ENCODE measurements around the gene STK32B.

Gene STK32B

GRCh38 chr4:5511791-5512190 is 460.5 kb downstream of the STK32B start:
- Mint-ChIP-seq H3K36me3 (no peaks in the 10 kb centered on the region), H3K27me3 (no peaks in the 10 kb centered on the region), H3K4me1 (no peaks in the 10 kb centered on the region), H3K9me3 (no peaks in the 10 kb centered on the region), H3K27ac (no peak overlapping the region), H3K4me3 (no peak overlapping the region)
- DNase-seq, result no peak
- CTCF ChIA-PET, result no interaction called here

- Mint-ChIP-seq H3K27ac (no peak overlapping the region), H3K36me3 (no peaks in the 10 kb centered on the region), H3K9me3 (peaks cover 7% of the 10 kb centered on the region), H3K4me3 (no peak overlapping the region), H3K4me1 (no peaks in the 10 kb centered on the region), H3K27me3 (no peaks in the 10 kb centered on the region)
- CTCF ChIA-PET, result no interaction called here
- DNase-seq, result no peak
These were observed 464.4 kb downstream of the STK32B start for GRCh38 chr4:5515646-5516045.

GRCh38 chr4:5517372-5517771 is 466.1 kb downstream of the STK32B start:
- no peaks in the 10 kb centered on the region for H3K36me3 Mint-ChIP-seq
- DNase-seq, result no peak
- CTCF ChIA-PET, result no interaction called here
- H3K27ac Mint-ChIP-seq, result no peak overlapping the region
- no peak overlapping the region for H3K4me3 Mint-ChIP-seq
- H3K9me3 Mint-ChIP-seq, result peaks cover 7% of the 10 kb centered on the region
- H3K27me3 Mint-ChIP-seq, result no peaks in the 10 kb centered on the region
- no peaks in the 10 kb centered on the region for H3K4me1 Mint-ChIP-seq

GRCh38 chr4:5524446-5525299 is 473.4 kb downstream of the STK32B start:
- Mint-ChIP-seq H3K4me3 (no peak overlapping the region), H3K36me3 (no peaks in the 10 kb centered on the region), H3K27ac (no peak overlapping the region), H3K27me3 (no peaks in the 10 kb centered on the region), H3K9me3 (peaks cover 19% of the 10 kb centered on the region), H3K4me1 (no peaks in the 10 kb centered on the region)
- DNase-seq, result no peak
- CTCF ChIA-PET, result no interaction called here

- H3K36me3 Mint-ChIP-seq, result no peaks in the 10 kb centered on the region
- H3K27ac Mint-ChIP-seq, result no peak overlapping the region
- CTCF ChIA-PET, result no interaction called here
- H3K4me3 Mint-ChIP-seq, result no peak overlapping the region
- peaks cover 13% of the 10 kb centered on the region for H3K9me3 Mint-ChIP-seq
- DNase-seq, result no peak
- H3K27me3 Mint-ChIP-seq, result no peaks in the 10 kb centered on the region
- no peaks in the 10 kb centered on the region for H3K4me1 Mint-ChIP-seq
These were observed 475.0 kb downstream of the STK32B start for GRCh38 chr4:5526080-5526846.

GRCh38 chr4:5527211-5527610 is 475.9 kb downstream of the STK32B start:
- H3K4me3 Mint-ChIP-seq, result no peak overlapping the region
- no peaks in the 10 kb centered on the region for H3K4me1 Mint-ChIP-seq
- H3K27me3 Mint-ChIP-seq, result no peaks in the 10 kb centered on the region
- H3K9me3 Mint-ChIP-seq, result peaks cover 15% of the 10 kb centered on the region
- no peaks in the 10 kb centered on the region for H3K36me3 Mint-ChIP-seq
- no peak for DNase-seq
- H3K27ac Mint-ChIP-seq, result no peak overlapping the region
- CTCF ChIA-PET, result no interaction called here

- Mint-ChIP-seq H3K36me3 (no peaks in the 10 kb centered on the region), H3K27ac (no peak overlapping the region), H3K4me3 (no peak overlapping the region), H3K27me3 (no peaks in the 10 kb centered on the region), H3K4me1 (no peaks in the 10 kb centered on the region), H3K9me3 (peaks cover 21% of the 10 kb centered on the region)
- no peak for DNase-seq
- CTCF ChIA-PET, result no interaction called here
These were observed 476.8 kb downstream of the STK32B start for GRCh38 chr4:5528031-5528436.

- H3K9me3 Mint-ChIP-seq, result peaks cover 33% of the 10 kb centered on the region
These were observed 480.8 kb downstream of the STK32B start for GRCh38 chr4:5532100-5532499.

GRCh38 chr4:5539584-5539983 is 488.3 kb downstream of the STK32B start:
- no peaks in the 10 kb centered on the region for H3K36me3 Mint-ChIP-seq
- H3K27ac Mint-ChIP-seq, result no peak overlapping the region
- H3K9me3 Mint-ChIP-seq, result peaks cover 11% of the 10 kb centered on the region
- no peak for DNase-seq
- CTCF ChIA-PET, result no interaction called here
- H3K27me3 Mint-ChIP-seq, result no peaks in the 10 kb centered on the region
- no peaks in the 10 kb centered on the region for H3K4me1 Mint-ChIP-seq
- no peak overlapping the region for H3K4me3 Mint-ChIP-seq

More at GRCh38 chr4:5532100-5532499, 480.8 kb downstream of the STK32B start:
- no peaks in the 10 kb centered on the region for H3K4me1 Mint-ChIP-seq
- no peaks in the 10 kb centered on the region for H3K36me3 Mint-ChIP-seq
- CTCF ChIA-PET, result no interaction called here
- DNase-seq, result no peak
- H3K4me3 Mint-ChIP-seq, result no peak overlapping the region
- H3K27ac Mint-ChIP-seq, result no peak overlapping the region
- no peaks in the 10 kb centered on the region for H3K27me3 Mint-ChIP-seq

GRCh38 chr4:5541169-5541568 is 489.9 kb downstream of the STK32B start:
- Mint-ChIP-seq H3K9me3 (peaks cover 5% of the 10 kb centered on the region), H3K4me3 (no peak overlapping the region), H3K4me1 (no peaks in the 10 kb centered on the region), H3K27me3 (no peaks in the 10 kb centered on the region), H3K36me3 (no peaks in the 10 kb centered on the region), H3K27ac (no peak overlapping the region)
- DNase-seq, result no peak
- CTCF ChIA-PET, result no interaction called here

- Mint-ChIP-seq H3K4me3 (no peak overlapping the region), H3K27me3 (no peaks in the 10 kb centered on the region), H3K27ac (no peak overlapping the region), H3K36me3 (no peaks in the 10 kb centered on the region), H3K4me1 (no peaks in the 10 kb centered on the region), H3K9me3 (peaks cover 5% of the 10 kb centered on the region)
- DNase-seq, result no peak
- CTCF ChIA-PET, result no interaction called here
These were observed 492.4 kb downstream of the STK32B start for GRCh38 chr4:5543681-5544080.

- DNase-seq, result no peak
- H3K4me1 Mint-ChIP-seq, result no peaks in the 10 kb centered on the region
- no peaks in the 10 kb centered on the region for H3K36me3 Mint-ChIP-seq
- no peak overlapping the region for H3K4me3 Mint-ChIP-seq
- H3K9me3 Mint-ChIP-seq, result peaks cover 7% of the 10 kb centered on the region
- H3K27me3 Mint-ChIP-seq, result no peaks in the 10 kb centered on the region
- H3K27ac Mint-ChIP-seq, result no peak overlapping the region
- CTCF ChIA-PET, result no interaction called here
These were observed 493.5 kb downstream of the STK32B start for GRCh38 chr4:5544762-5545161.

GRCh38 chr4:5545271-5545670 is 494.0 kb downstream of the STK32B start:
- no peaks in the 10 kb centered on the region for H3K4me1 Mint-ChIP-seq
- no peaks in the 10 kb centered on the region for H3K36me3 Mint-ChIP-seq
- H3K27me3 Mint-ChIP-seq, result no peaks in the 10 kb centered on the region
- peaks cover 12% of the 10 kb centered on the region for H3K9me3 Mint-ChIP-seq
- no peak overlapping the region for H3K27ac Mint-ChIP-seq
- H3K4me3 Mint-ChIP-seq, result no peak overlapping the region
- CTCF ChIA-PET, result no interaction called here
- no peak for DNase-seq

- no peak for DNase-seq
- Mint-ChIP-seq H3K27me3 (no peaks in the 10 kb centered on the region), H3K36me3 (no peaks in the 10 kb centered on the region), H3K4me3 (no peak overlapping the region), H3K9me3 (peaks cover 12% of the 10 kb centered on the region), H3K4me1 (no peaks in the 10 kb centered on the region), H3K27ac (no peak overlapping the region)
- CTCF ChIA-PET, result no interaction called here
These were observed 496.5 kb downstream of the STK32B start for GRCh38 chr4:5547651-5548249.

Measured in activated naive CD4-positive, alpha-beta T cell treated with anti-CD3 and anti-CD28 coated beads, Interleukin-2, amount 10 ng/mL, durations not matched to agents 7 days and 5 days (primary cell).